A549 (cell line): Measurements from ENCODE around the gene CPED1.

Source experiments
- EHMT2 ChIP-seq: fragments of 200-600 bp; sonication (generic); IDR thresholded peaks from 2 replicates; pipeline ENCODE4 v1.6.1; 2016; ENCODE audit warnings: antibody characterized with exemption, low read depth, mild to moderate bottlenecking, moderate library complexity
- NR3C1 ChIP-seq: fragments of >200 bp; sonication (Bioruptor Twin); formaldehyde crosslinking; IDR thresholded peaks from 3 replicates; pipeline ENCODE4 v1.6.1; 2017
- RAD21 ChIP-seq, 2 experiments: fragments of >200 bp in 1 of 2; sonication (Bioruptor Twin) in 1 of 2; formaldehyde crosslinking in 1 of 2; IDR thresholded peaks in 1 of 2; conservative IDR thresholded peaks in 1 of 2; 2 replicates in 1 of 2; 3 replicates in 1 of 2; pipeline ENCODE4 v1.6.1; 2012 to 2018; ENCODE audit warnings: inconsistent platforms in 1 of 2

DNA sequence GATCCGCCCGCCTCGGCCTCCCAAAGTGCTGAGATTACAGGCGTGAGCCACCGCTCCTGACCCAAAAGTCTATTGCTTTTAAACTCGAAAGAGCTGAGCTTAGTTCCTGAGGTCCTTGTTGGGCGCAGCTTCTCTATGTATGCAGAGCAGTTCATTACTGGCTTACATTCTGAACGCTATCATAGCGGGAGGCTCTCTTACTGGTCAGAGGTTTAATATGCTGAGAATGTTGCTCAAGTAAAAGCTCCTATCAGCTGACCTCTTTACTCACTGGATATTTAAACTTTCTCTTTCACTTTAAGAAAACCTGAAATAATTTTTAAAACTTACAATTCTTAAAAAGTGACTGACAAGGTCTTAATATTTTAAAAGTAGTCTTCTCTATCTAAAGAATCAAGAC, 179.5 kb downstream of the CPED1 start:
- TF ChIP-seq EHMT2 (no peak), RAD21 (conservative IDR thresholded peaks at IDR 0.05 in 1 of 2, IDR thresholded peaks at IDR 0.05 in 1 of 2) (no peak), NR3C1 (no peak)
